Esophagus muscularis mucosa (tissue), 4 donors: ENCODE data around the gene TMEM97. TPM values are rescaled to one million over a fixed set of nuclear protein-coding genes. Genes with fewer than 3 reads are reported as not detected.
"Not testable (repeated sequence)": the region's sequence is repeated elsewhere in the genome, so short reads cannot be mapped to it uniquely, and the experiment has no call there.

ENCODE experiments used
- DNase-seq: peaks from one replicate; pipeline ENCODE4 v3.0.0-alpha.2; 2017; ENCODE audit errors: extremely low spot score
- H3K27ac ChIP-seq, 4 donors: fragments of 200-600 bp; sonication (generic); replicated peaks in 1 of 4; 1 replicate in 3 of 4; 2 replicates in 1 of 4; pipeline ENCODE4 v1.5.1; 2016 to 2019; ENCODE audit warnings: mild to moderate bottlenecking in 1 of 4
- H3K27me3 ChIP-seq, 4 donors: fragments of 200-600 bp; sonication (generic); one replicate each; pipeline versions ENCODE4 v1.5.1 to v1.6.0; 2016 to 2019
- H3K36me3 ChIP-seq, 4 donors: fragments of 200-600 bp; sonication (generic); one replicate each; pipeline ENCODE4 v1.5.1; 2016 to 2019
- H3K4me1 ChIP-seq, 4 donors: fragments of 200-600 bp; sonication (generic); one replicate each; pipeline ENCODE4 v1.5.1; 2016 to 2019
- H3K4me3 ChIP-seq, 4 donors: fragments of 200-600 bp; sonication (generic); 1 replicate in 2 of 4; 2 replicates in 2 of 4; pipeline ENCODE4 v1.5.1; 2016 to 2019; ENCODE audit warnings: mild to moderate bottlenecking in 4 of 4, moderate library complexity in 1 of 4
- H3K9me3 ChIP-seq, 4 donors: fragments of 200-600 bp; sonication (generic); 1 replicate in 3 of 4; 2 replicates in 1 of 4; pipeline ENCODE4 v1.5.1; 2016 to 2019
- CTCF ChIP-seq, 3 experiments: fragments of 200-600 bp in 2 of 3; fragments of 450-650 bp in 1 of 3; sonication (generic) in 2 of 3; IDR thresholded peaks; one replicate each; pipeline ENCODE4 v1.5.1; 2017 to 2019; ENCODE audit warnings: antibody characterized with exemption in 3 of 3, mild to moderate bottlenecking in 2 of 3, moderate library complexity in 1 of 3
- EP300 ChIP-seq: sonication (generic); formaldehyde crosslinking; IDR thresholded peaks from one replicate; pipeline ENCODE4 v1.6.1; 2017; ENCODE audit warnings: antibody characterized with exemption
- POLR2A ChIP-seq: fragments of 450-650 bp; IDR thresholded peaks from one replicate; pipeline ENCODE4 v1.6.1; 2017; ENCODE audit warnings: antibody characterized with exemption, moderate library complexity, mild to moderate bottlenecking, low read depth
- POLR2AphosphoS5 ChIP-seq, 2 donors: sonication (generic); formaldehyde crosslinking; IDR thresholded peaks; one replicate each; pipeline ENCODE4 v1.6.1; 2017; ENCODE audit warnings: antibody characterized with exemption in 2 of 2
- WGBS: methylation state at CpG from one replicate; pipeline ENCODE4 v1.1.5; 2018; 5-methylcytosine and 5-hydroxymethylcytosine counted together
- intact Hi-C: fragments of 100-400 bp; cut with DNase I; formaldehyde crosslinking; loops from one replicate; pipeline ENCODE4 v1.15.1; 2023
- total RNA-seq, 4 donors: library from RNA; depleted of rRNA; stranded (reverse); fragments of >200 nt; gene quantifications; one replicate each; pipeline versions ENCODE4 v1.1.0 to v1.2.1, GENCODE V29; 2016

The TMEM97 gene
- total RNA-seq, 4 donors from 2014 or later: 5.8 to 10.8 (median 10.1) TPM

- Histone ChIP-seq H3K27me3 (no peaks in the 10 kb centered on the region), H3K4me1 (peaks cover 55 to 67% (median 58%) of the 10 kb centered on the region in 4 donors), H3K27ac (peak within 1 kb of the TSS; percentile 91 to 99 (median 97)), H3K36me3 (peaks cover 24 to 32% (median 30%) of the 10 kb centered on the region in 4 donors), H3K4me3 (peak within 1 kb of the TSS; percentile 79 to 90 (median 84)), H3K9me3 (no peaks in the 10 kb centered on the region)
- no CpG with 5 or more reads among the region's 62 CpGs for WGBS
- intact Hi-C loops: loop anchor here (10.0 kb wide), 1 partner anchor 291 kb away; the partner anchor contains the start of gene NLK
- peak; percentile 100 for DNase-seq
- TF ChIP-seq POLR2A (peak; percentile 96), POLR2AphosphoS5 (IDR thresholded peaks at IDR 0.05) (peak; percentile 99), CTCF (IDR thresholded peaks at IDR 0.05) (peak in 1 of 3 experiments; percentile 20), EP300 (no peak)
Observed at GRCh38 chr17:28335201-28335958, 16.4 kb downstream of the TMEM97 start, which contains the start of the genes IFT20 and TNFAIP1. TSS of gene IFT20 (minus strand) at chr17:28335472. CDS start at chr17:28331985, 3,487 bp downstream. TSS of gene TNFAIP1 (plus strand) at chr17:28335761. CDS start at chr17:28339522, 3,761 bp downstream.

- Histone ChIP-seq H3K4me1 (peaks cover 55 to 68% (median 58%) of the 10 kb centered on the region in 4 donors), H3K27me3 (no peaks in the 10 kb centered on the region), H3K27ac (peak overlapping the region; percentile 91 to 99 (median 97)), H3K9me3 (no peaks in the 10 kb centered on the region), H3K4me3 (peak overlapping the region; percentile 79 to 90 (median 84)), H3K36me3 (peaks cover 27 to 32% (median 30%) of the 10 kb centered on the region in 4 donors)
- no peak for DNase-seq
- intact Hi-C loops: loop anchor here (10.0 kb wide), 1 partner anchor 291 kb away; the partner anchor contains the start of gene NLK
- TF ChIP-seq CTCF (IDR thresholded peaks at IDR 0.05) (no peak), EP300 (peak; percentile 42), POLR2A (no peak), POLR2AphosphoS5 (IDR thresholded peaks at IDR 0.05) (peak in 1 of 2 donors; percentile 70)
- WGBS: 6% methylated on average over 24 of the region's 29 CpGs
Observed at GRCh38 chr17:28335959-28336871, 17.2 kb downstream of the TMEM97 start.

- no peaks in the 10 kb centered on the region for H3K9me3 ChIP-seq
- 61% methylated on average over 5 of the region's 5 CpGs for WGBS
- H3K27me3 ChIP-seq: no peaks in the 10 kb centered on the region
- H3K4me3 ChIP-seq: peak overlapping the region in 1 of 4 donors; percentile 1
- intact Hi-C loops: loop anchor here (10.0 kb wide), 1 partner anchor 293 kb away; the partner anchor contains the start of gene NLK
- peak overlapping the region; percentile 41 to 99 (median 76) for H3K27ac ChIP-seq
- TF ChIP-seq POLR2A: no peak
- no peak for TF ChIP-seq EP300
- no peak for TF ChIP-seq CTCF (IDR thresholded peaks at IDR 0.05)
- TF ChIP-seq POLR2AphosphoS5 (IDR thresholded peaks at IDR 0.05): peak; percentile 22 to 36
- H3K36me3 ChIP-seq: peaks cover 39 to 41% (median 40%) of the 10 kb centered on the region in 4 donors
- no peak for DNase-seq
- H3K4me1 ChIP-seq: peaks cover 52 to 61% (median 57%) of the 10 kb centered on the region in 4 donors
Observed at GRCh38 chr17:28338056-28338768, 19.2 kb downstream of the TMEM97 start.

GRCh38 chr17:28338769-28339212, 19.8 kb downstream of the TMEM97 start:
- H3K27me3 ChIP-seq, DNase-seq, H3K9me3 ChIP-seq, H3K4me3 ChIP-seq: not testable (repeated sequence)
- H3K36me3 ChIP-seq: peaks cover 39 to 47% (median 46%) of the 10 kb centered on the region in 4 donors
- WGBS: 96% methylated on average over 8 of the region's 8 CpGs
- intact Hi-C loops: loop anchor here (10.0 kb wide), 1 partner anchor 294 kb away; the partner anchor contains the start of gene NLK
- H3K4me1 ChIP-seq: peaks cover 46 to 55% (median 52%) of the 10 kb centered on the region in 4 donors
- peak overlapping the region in 2 of 4 donors; percentile 10 to 97 for H3K27ac ChIP-seq
